Parathyroid adenoma (tissue), 2 donors: ENCODE results near the gene MET.

Experiments
- H2AFZ ChIP-seq: fragments of 300-600 bp; sonication (generic); one replicate; pipeline ENCODE4 v1.7.0; 2017; ENCODE audit warnings: antibody characterized with exemption, mild to moderate bottlenecking
- H3K27ac ChIP-seq: fragments of 300-600 bp; sonication (generic); one replicate; pipeline ENCODE4 v1.7.0; 2017
- H3K27me3 ChIP-seq: fragments of 300-600 bp; sonication (generic); one replicate; pipeline ENCODE4 v1.7.0; 2017; ENCODE audit warnings: low read length; ENCODE audit not compliant: control insufficient read depth, insufficient read depth
- H3K36me3 ChIP-seq: fragments of 300-600 bp; sonication (generic); one replicate; pipeline ENCODE4 v1.7.0; 2017; ENCODE audit warnings: low read length; ENCODE audit not compliant: control insufficient read depth, insufficient read depth
- H3K4me1 ChIP-seq: fragments of 300-600 bp; sonication (generic); one replicate; pipeline ENCODE4 v1.7.0; 2017; ENCODE audit warnings: control low read depth
- H3K4me2 ChIP-seq: fragments of 300-600 bp; sonication (generic); one replicate; pipeline ENCODE4 v1.7.0; 2017; ENCODE audit warnings: low read length
- H3K4me3 ChIP-seq: fragments of 300-600 bp; sonication (generic); one replicate; pipeline ENCODE4 v1.7.0; 2017; ENCODE audit warnings: low read depth, low read length
- H3K79me2 ChIP-seq: fragments of 300-600 bp; sonication (generic); one replicate; pipeline ENCODE4 v1.7.0; 2017; ENCODE audit warnings: control low read depth
- H3K9ac ChIP-seq: fragments of 300-600 bp; sonication (generic); one replicate; pipeline ENCODE4 v1.7.0; 2017; ENCODE audit warnings: mild to moderate bottlenecking
- H3K9me3 ChIP-seq: fragments of 300-600 bp; sonication (generic); one replicate; pipeline ENCODE4 v1.7.0; 2017; ENCODE audit warnings: low read length; ENCODE audit not compliant: control insufficient read depth
- TF ChIP-seq, protein P1 (sequence below): fragments of 300-600 bp; sonication (generic); IDR thresholded peaks from one replicate; pipeline ENCODE4 v1.7.0; 2017; ENCODE audit warnings: antibody characterized with exemption, mild to moderate bottlenecking
- donor health status: primary hyperparathyroidism.

The MET gene

GRCh38 chr7:116771640-116772039 is 99.6 kb downstream of the MET start:
- Histone ChIP-seq H3K4me2 (no peak overlapping the region), H3K4me3 (no peak overlapping the region), H3K4me1 (no peaks in the 10 kb centered on the region), H3K9me3 (no peaks in the 10 kb centered on the region), H3K9ac (no peak overlapping the region), H3K27me3 (no peaks in the 10 kb centered on the region), H3K27ac (no peak overlapping the region), H2AFZ (no peak overlapping the region), H3K79me2 (no peaks in the 10 kb centered on the region), H3K36me3 (no peaks in the 10 kb centered on the region)
- TF ChIP-seq, protein P1, sequence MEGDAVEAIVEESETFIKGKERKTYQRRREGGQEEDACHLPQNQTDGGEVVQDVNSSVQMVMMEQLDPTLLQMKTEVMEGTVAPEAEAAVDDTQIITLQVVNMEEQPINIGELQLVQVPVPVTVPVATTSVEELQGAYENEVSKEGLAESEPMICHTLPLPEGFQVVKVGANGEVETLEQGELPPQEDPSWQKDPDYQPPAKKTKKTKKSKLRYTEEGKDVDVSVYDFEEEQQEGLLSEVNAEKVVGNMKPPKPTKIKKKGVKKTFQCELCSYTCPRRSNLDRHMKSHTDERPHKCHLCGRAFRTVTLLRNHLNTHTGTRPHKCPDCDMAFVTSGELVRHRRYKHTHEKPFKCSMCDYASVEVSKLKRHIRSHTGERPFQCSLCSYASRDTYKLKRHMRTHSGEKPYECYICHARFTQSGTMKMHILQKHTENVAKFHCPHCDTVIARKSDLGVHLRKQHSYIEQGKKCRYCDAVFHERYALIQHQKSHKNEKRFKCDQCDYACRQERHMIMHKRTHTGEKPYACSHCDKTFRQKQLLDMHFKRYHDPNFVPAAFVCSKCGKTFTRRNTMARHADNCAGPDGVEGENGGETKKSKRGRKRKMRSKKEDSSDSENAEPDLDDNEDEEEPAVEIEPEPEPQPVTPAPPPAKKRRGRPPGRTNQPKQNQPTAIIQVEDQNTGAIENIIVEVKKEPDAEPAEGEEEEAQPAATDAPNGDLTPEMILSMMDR, result no peak

GRCh38 chr7:116772423-116772863 is 100.4 kb downstream of the MET start:
- Histone ChIP-seq H3K27me3 (no peaks in the 10 kb centered on the region), H3K4me3 (no peak overlapping the region), H3K27ac (no peak overlapping the region), H3K9me3 (no peaks in the 10 kb centered on the region), H3K4me2 (no peak overlapping the region), H3K4me1 (no peaks in the 10 kb centered on the region), H3K9ac (no peak overlapping the region), H3K36me3 (no peaks in the 10 kb centered on the region), H2AFZ (no peak overlapping the region), H3K79me2 (no peaks in the 10 kb centered on the region)
- TF ChIP-seq, protein P1, result no peak

DNA sequence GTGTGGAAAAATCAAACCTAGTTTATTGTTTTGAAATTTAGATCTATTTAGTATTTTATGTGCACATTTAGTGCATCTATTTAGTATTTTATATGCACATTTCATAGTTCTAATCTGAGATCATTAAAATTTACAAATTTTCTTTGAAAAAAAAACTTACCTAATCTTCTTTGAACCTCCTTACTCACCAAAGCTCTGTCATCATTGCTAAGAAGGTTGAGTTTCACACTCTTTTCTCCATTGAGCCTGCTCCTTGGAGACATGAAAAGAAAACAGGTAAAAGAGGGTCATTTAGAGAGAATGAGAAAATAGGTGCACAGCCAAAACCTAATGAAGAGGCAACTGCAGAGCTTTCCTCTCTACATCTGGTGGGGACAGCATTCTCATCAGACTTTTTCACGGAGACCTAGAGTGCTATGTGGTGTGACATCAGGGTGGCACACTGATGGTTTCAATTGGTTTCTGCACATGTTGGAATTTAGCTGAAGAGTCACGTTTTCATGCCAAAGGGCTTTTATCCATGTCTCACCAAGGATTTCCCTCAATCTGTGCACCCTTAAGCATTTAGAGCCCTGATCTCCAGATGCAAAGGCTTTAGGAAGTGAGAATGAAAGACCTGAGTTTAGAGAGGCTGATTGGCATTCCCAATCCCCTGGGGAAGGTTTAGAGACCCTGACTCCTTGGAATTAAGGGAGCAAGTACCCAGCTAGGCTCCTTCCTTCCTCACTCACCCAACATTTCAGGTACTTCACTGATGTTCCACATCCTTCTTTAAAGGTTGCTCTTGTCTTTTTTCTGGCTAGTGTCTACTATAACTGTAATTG is 101.1 kb downstream of the MET start:
- Histone ChIP-seq H3K9ac (no peak overlapping the region), H3K27ac (no peak overlapping the region), H3K9me3 (no peaks in the 10 kb centered on the region), H2AFZ (no peak overlapping the region), H3K36me3 (no peaks in the 10 kb centered on the region), H3K4me2 (no peak overlapping the region), H3K4me1 (no peaks in the 10 kb centered on the region), H3K27me3 (no peaks in the 10 kb centered on the region), H3K4me3 (no peak overlapping the region), H3K79me2 (no peaks in the 10 kb centered on the region)
- TF ChIP-seq, protein P1, result no peak

DNA sequence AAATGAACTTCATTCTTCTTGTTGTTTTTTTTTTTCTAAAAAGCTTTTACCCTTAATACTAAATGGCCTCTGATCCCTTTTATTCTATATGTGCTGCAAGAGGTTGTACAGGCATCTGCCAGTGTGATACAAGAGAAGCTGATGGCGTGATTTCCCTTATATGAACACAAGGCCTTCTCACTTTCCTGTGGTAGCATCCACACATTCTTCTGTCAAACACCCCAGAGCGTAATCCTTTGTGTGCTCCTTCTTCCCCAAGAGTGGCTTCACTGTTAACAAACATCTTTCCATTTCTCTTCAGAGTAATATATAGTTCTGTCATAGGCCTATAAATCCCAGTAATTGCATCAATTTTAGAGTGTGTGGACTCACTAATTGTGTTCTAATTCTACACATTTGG is 104.0 kb downstream of the MET start:
- H3K27ac ChIP-seq, result no peak overlapping the region
- no peak overlapping the region for H3K4me3 ChIP-seq
- H3K9ac ChIP-seq, result no peak overlapping the region
- H3K4me1 ChIP-seq, result no peaks in the 10 kb centered on the region
- TF ChIP-seq, protein P1, result no peak
- no peak overlapping the region for H2AFZ ChIP-seq
- H3K27me3 ChIP-seq, result no peaks in the 10 kb centered on the region
- no peaks in the 10 kb centered on the region for H3K79me2 ChIP-seq
- no peaks in the 10 kb centered on the region for H3K36me3 ChIP-seq
- no peaks in the 10 kb centered on the region for H3K9me3 ChIP-seq
- no peak overlapping the region for H3K4me2 ChIP-seq
